Ovary (tissue), 9 donors: ENCODE results near the gene PSMG1. TPM values are rescaled to one million over a fixed set of nuclear protein-coding genes. Genes with fewer than 3 reads are reported as not detected.
A peak's percentile ranks its signal among the peaks of the same experiment; 100 is the strongest.

Experiments used
- DNase-seq, 5 donors: peaks; one replicate each; pipeline ENCODE4 v3.0.0-alpha.2; 2019 to 2020
- H3K27ac ChIP-seq, 2 donors: fragments of 200-600 bp; one replicate each; pipeline versions ENCODE4 v1.5.1 to v1.8.0; 2019 to 2022
- H3K27me3 ChIP-seq: fragments of 200-600 bp; one replicate; pipeline ENCODE4 v1.8.0; 2022
- H3K36me3 ChIP-seq: fragments of 200-600 bp; sonication (generic); one replicate; pipeline ENCODE4 v1.5.1; 2019
- H3K4me1 ChIP-seq: one replicate; pipeline ENCODE4 v1.8.1; 2013; ENCODE audit warnings: mild to moderate bottlenecking, moderate library complexity; ENCODE audit not compliant: insufficient read depth
- H3K4me3 ChIP-seq: fragments of 200-600 bp; sonication (generic); one replicate; pipeline ENCODE4 v1.5.1; 2017
- H3K9me3 ChIP-seq, 2 donors: fragments of 200-600 bp in 1 of 2; sonication (generic) in 1 of 2; one replicate each; pipeline versions ENCODE4 v1.5.1 to v1.8.1; 2013 to 2019; ENCODE audit warnings: mild to moderate bottlenecking in 1 of 2, moderate library complexity in 1 of 2
- EP300 ChIP-seq: sonication (generic); formaldehyde crosslinking; IDR thresholded peaks from one replicate; pipeline ENCODE4 v1.6.1; 2017; ENCODE audit warnings: antibody characterized with exemption
- POLR2A ChIP-seq: fragments of 450-650 bp; IDR thresholded peaks from one replicate; pipeline ENCODE4 v1.6.1; 2017; ENCODE audit warnings: antibody characterized with exemption, mild to moderate bottlenecking, moderate library complexity
- WGBS, 3 donors: extraction: QIAGEN DNeasy Blood & Tissue Kit in 1 of 3; methylation state at CpG; one replicate each; pipeline versions ENCODE4 v1.1.5 to v1.1.7; 2013 to 2017; 5-methylcytosine and 5-hydroxymethylcytosine counted together
- intact Hi-C, 4 donors: fragments of 100-400 bp; cut with DNase I; formaldehyde crosslinking; loops; one replicate each; pipeline versions ENCODE4 v1.11.0 to v1.15.1; 2022 to 2023
- polyA plus RNA-seq, 2 donors: library from polyadenylated mRNA; stranded (reverse); fragments of 200-250 nt in 1 of 2; fragments of 350-450 nt in 1 of 2; fragmentation: Illumina TruSeq in 1 of 2; extraction: RNeasy Lipid Tissue Mini Kit (QIAGEN cat#74804) in 1 of 2; gene quantifications; one replicate each; pipeline ENCODE4 v1.2.3, GENCODE V29; 2013 to 2014
- total RNA-seq, 7 donors: library from RNA; depleted of rRNA in 2 of 7; stranded (reverse); fragments of >200 nt in 2 of 7; fragmentation: NEBNext Ultra II Directional in 3 of 7; extraction: Animal tissue kit (Norgen Biotek cat#: 25700) in 3 of 7; gene quantifications; one replicate each; pipeline versions ENCODE4 v1.1.0 to v1.2.4, GENCODE V29; 2016 to 2023
- TF ChIP-seq, protein P1 (sequence below), 3 donors: fragments of 450-650 bp in 2 of 3; fragments of 200-600 bp in 1 of 3; IDR thresholded peaks; one replicate each; pipeline versions ENCODE4 v1.5.1 to v1.8.0; 2016 to 2022; ENCODE audit warnings: antibody characterized with exemption in 3 of 3, mild to moderate bottlenecking in 1 of 3
- donor health status: DM: no; HTN: no; CAD: no; lungs with moderate emphysema.
- donor health status: DM: no; HTN: no; CAD: no.
- donor health status: Bipolar disorder and iron deficiency.
- donor health status: DM: yes; HTN: yes; CAD: no.
- donor health status: DM: no; HTN: no; CAD: no.
- donor health status: DM: yes; HTN: yes; CAD: no.

PSMG1 gene
- total and polyA plus RNA-seq, 9 donors: 16.2 to 45.5 (median 32.2) TPM

DNA sequence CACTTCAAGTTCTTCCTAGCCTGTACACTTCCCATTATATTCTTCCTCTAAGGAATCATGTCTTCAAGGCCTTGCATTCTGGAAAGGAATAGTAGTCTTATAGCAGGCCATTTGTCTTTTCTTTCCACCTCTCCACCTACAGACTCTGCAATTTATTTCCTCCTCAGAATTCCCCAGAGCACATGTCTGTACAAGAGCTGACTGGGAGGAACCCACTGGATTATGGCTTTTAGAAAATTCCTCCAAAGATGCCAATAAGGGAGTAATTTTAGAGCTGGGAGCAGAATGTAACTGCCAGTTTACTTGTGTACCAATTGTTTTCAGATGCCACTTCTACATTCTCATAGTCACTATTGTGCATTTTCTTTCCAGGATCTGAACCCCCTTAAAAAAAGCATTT lies 3.4 kb upstream of the PSMG1 start:
- no peak overlapping the region for H3K4me3 ChIP-seq
- no peak for TF ChIP-seq POLR2A
- H3K27me3 ChIP-seq: no peaks in the 10 kb centered on the region
- H3K27ac ChIP-seq: no peak overlapping the region
- H3K4me1 ChIP-seq: peaks cover 3% of the 10 kb centered on the region
- intact Hi-C loops: loop anchor here in 2 of 4 donors (10.0 kb wide), 2 partner anchors 128 to 198 kb away; partner anchors contain the start of gene BRWD1 (in 1 of the 2)
- H3K36me3 ChIP-seq: no peaks in the 10 kb centered on the region
- H3K9me3 ChIP-seq: no peaks in the 10 kb centered on the region
- DNase-seq: no peak

DNA sequence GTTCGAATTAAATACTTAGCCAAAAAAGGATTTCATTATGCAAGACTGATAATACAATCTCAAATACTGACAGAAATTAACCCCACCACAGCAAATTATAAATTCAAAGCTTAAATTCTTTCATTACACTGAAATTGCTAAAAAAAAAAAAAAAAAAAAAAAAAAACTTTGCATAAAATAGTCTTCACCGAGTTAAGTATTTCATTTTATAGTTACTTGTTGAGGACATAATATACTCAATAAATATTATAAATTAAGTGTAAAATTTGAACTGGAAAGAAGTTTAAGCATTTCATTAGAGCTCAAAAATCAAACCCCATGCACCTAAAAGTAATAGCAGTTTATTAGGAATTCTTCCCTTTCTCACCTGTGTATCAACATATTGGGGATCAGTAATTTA lies 1.9 kb upstream of the PSMG1 start:
- intact Hi-C loops: loop anchor here in 2 of 4 donors (10.0 kb wide), 2 partner anchors 130 to 200 kb away; partner anchors contain the start of gene BRWD1 (in 1 of the 2)

GRCh38 chr21:39184050-39184980 lies 1.1 kb upstream of the PSMG1 start:
- Histone ChIP-seq H3K4me3 (peak overlapping the region; percentile 91), H3K36me3 (no peaks in the 10 kb centered on the region), H3K27ac (peak overlapping the region; percentile 74 to 91), H3K9me3 (no peaks in the 10 kb centered on the region), H3K4me1 (peaks cover 3% of the 10 kb centered on the region), H3K27me3 (no peaks in the 10 kb centered on the region)
- no peak for DNase-seq
- 2 to 3% (median 3%) methylated on average over 22 of the region's 22 CpGs for WGBS, 3 donors
- no peak for TF ChIP-seq POLR2A
- TF ChIP-seq, protein P1, sequence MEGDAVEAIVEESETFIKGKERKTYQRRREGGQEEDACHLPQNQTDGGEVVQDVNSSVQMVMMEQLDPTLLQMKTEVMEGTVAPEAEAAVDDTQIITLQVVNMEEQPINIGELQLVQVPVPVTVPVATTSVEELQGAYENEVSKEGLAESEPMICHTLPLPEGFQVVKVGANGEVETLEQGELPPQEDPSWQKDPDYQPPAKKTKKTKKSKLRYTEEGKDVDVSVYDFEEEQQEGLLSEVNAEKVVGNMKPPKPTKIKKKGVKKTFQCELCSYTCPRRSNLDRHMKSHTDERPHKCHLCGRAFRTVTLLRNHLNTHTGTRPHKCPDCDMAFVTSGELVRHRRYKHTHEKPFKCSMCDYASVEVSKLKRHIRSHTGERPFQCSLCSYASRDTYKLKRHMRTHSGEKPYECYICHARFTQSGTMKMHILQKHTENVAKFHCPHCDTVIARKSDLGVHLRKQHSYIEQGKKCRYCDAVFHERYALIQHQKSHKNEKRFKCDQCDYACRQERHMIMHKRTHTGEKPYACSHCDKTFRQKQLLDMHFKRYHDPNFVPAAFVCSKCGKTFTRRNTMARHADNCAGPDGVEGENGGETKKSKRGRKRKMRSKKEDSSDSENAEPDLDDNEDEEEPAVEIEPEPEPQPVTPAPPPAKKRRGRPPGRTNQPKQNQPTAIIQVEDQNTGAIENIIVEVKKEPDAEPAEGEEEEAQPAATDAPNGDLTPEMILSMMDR (IDR thresholded peaks at IDR 0.05): peak in 1 of 3 donors; percentile 9
- TF ChIP-seq EP300: no peak
- intact Hi-C loops: loop anchor here in 2 of 4 donors (10.0 kb wide), 2 partner anchors 130 to 200 kb away; partner anchors contain the start of gene BRWD1 (in 1 of the 2)

More for the DNA sequence above, 1.9 kb upstream of the PSMG1 start:
- WGBS, 3 donors: 57 to 62% (median 60%) methylated on average over 2 of the region's 2 CpGs
- H3K4me3 ChIP-seq: no peak overlapping the region
- no peaks in the 10 kb centered on the region for H3K36me3 ChIP-seq
- no peaks in the 10 kb centered on the region for H3K9me3 ChIP-seq
- DNase-seq: no peak
- TF ChIP-seq POLR2A: no peak
- TF ChIP-seq, protein P1 (IDR thresholded peaks at IDR 0.05): no peak
- no peak for TF ChIP-seq EP300
- no peaks in the 10 kb centered on the region for H3K27me3 ChIP-seq
- peaks cover 3% of the 10 kb centered on the region for H3K4me1 ChIP-seq
- H3K27ac ChIP-seq: no peak overlapping the region

GRCh38 chr21:39182484-39183271 lies 573 bp downstream of the PSMG1 start:
- Histone ChIP-seq H3K27me3 (no peaks in the 10 kb centered on the region), H3K4me3 (peak overlapping the region; percentile 91), H3K9me3 (no peaks in the 10 kb centered on the region), H3K4me1 (peaks cover 3% of the 10 kb centered on the region), H3K27ac (peak overlapping the region; percentile 74 to 91), H3K36me3 (no peaks in the 10 kb centered on the region)
- peak in 1 of 5 donors; percentile 29 for DNase-seq
- intact Hi-C loops: loop anchor here in 2 of 4 donors (10.0 kb wide), 2 partner anchors 132 to 202 kb away; partner anchors contain the start of gene BRWD1 (in 1 of the 2)
- TF ChIP-seq, protein P1 (IDR thresholded peaks at IDR 0.05): no peak
- WGBS, 3 donors: 1% methylated on average over 49 to 51 of the region's 51 CpGs
